ACHN (cell line): Measurements from ENCODE around the gene PYM1.
"Not testable (repeated sequence)": the region's sequence is repeated elsewhere in the genome, so short reads cannot be mapped to it uniquely, and the experiment has no call there.

Experiments
- DNase-seq: peaks from one replicate; pipeline ENCODE4 v3.0.0-alpha.2; 2015
- in situ Hi-C: cut with HindIII; loops from 2 replicates; pipeline ENCODE4 v1.10.0; 2017; ENCODE audit warnings: low sequenced_read_pairs, low pct_ligation_motif_present, low pct_unique_long_range_greater_than_20kb

Gene PYM1

DNA sequence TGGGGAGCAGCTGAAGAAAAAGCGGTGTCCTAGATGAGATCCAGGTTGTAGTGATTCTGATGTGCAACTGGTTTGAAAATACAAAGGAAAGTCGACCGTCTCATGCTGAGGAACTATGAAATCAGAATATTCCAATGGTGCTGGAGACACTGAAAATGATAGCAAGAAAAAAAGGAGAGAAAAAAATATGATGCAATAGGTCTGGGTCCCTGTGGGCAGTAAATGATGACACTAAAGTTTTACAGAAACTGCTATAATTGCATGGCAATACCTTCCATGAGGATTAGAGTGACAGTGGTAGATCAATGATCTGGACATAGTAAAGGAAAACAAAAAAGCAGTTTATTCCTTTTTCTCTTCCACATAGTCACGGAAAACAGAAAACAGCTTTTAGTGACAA is 2.3 kb downstream of the PYM1 start:
- no peak for DNase-seq
- in situ Hi-C loops: no loop called here

DNA sequence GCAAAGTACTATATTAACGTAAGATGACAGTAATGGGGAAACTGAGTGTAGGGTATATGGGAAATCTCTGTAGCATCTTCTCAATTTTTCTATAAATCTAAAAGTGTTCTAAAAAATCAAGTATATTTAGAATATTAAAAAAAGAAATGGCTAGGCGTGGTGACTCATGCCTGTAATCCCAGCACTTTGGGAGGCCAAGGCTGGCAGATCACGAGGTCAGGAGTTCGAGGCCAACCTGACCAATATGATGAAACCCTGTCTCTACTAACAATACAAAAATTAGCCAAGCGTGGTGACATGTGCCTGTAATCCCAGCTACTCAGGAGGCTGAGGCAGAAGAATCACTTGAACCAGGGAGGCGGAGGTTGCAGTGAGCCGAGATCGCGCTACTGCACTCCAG is 4.0 kb downstream of the PYM1 start:
- in situ Hi-C loops, DNase-seq: not testable (repeated sequence)

DNA sequence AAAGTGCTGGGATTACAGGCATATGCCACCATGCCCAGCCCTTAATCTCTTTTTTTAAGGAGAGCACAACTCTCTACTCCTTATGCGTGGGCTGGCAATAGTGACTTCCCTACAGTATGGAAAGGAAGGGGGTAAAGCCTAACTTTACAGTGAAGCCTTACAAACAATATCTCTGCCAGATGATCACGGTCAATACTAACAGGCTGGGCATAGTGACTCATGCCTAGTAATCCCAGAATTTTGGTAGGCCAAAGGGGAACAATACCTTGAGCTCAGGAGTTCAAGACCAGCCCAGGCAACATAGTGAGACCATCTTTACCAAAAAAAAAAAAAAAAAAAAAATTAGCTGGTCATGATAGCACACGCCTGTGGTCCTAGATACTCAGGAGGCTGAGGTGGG is 5.6 kb downstream of the PYM1 start:
- in situ Hi-C loops: no loop called here
- no peak for DNase-seq

DNA sequence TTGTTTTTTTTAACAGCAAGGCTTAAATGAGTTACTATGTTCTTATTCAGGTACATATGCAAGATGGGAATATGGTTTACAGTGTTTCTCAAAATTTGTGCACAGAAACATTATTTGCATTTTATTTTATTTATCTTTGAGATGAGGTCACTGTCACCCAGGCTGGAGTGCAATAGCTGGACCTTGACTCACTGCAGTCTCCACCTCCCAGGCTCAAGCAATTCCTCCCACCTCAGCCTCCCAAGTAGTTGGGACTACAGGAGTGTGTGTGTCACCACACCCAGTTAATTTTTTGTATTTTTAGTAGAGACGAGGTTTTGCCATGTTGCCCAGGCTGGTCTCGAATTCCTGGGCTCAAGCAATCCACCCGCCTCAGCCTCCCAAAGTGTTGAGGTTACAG is 8.7 kb downstream of the PYM1 start:
- peak; percentile 32 for DNase-seq
- in situ Hi-C loops: loop anchor here (5.0 kb wide), 1 partner anchor 37 kb away; no protein-coding TSS in a partner anchor

DNA sequence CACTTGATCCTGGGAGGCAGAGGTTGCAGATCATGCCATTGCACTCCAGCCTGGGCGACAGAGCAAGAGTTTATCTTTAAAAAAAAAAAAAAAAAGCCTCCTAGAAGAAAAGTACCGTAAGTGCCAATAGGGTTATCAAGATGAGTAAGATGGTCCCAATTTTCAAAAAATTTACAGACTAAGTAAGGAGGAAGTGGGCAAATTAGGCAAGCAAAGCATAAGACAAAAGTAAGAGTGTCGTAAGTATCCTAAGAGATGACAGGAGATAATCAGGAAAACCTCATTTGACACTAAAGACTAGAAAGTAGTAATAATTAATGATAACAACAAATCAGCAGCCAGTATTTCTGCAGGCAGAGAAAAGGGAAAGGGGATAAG is 12.2 kb downstream of the PYM1 start:
- no peak for DNase-seq
- in situ Hi-C loops: loop anchor here (5.0 kb wide), 1 partner anchor 33 kb away; no protein-coding TSS in a partner anchor

DNA sequence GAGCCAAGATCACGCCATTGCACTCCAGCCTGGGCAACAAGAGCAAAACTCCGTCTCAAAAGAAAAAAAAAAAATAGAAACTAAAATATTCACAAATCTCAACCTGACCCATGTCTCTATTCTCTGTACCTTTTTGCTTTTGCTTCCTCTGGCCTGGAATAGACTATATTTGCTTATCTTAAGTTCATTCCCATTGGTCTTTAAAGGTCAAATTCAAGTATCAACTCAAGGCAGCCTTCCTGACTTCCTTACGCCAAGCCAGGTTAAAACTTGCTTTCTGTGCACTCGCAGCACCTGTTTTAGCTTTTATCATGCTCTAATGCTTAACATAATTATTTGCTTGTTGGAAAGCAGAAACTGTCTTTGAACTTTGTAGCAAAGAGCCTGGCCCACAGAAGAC is 14.8 kb downstream of the PYM1 start:
- no peak for DNase-seq
- in situ Hi-C loops: no loop called here

DNA sequence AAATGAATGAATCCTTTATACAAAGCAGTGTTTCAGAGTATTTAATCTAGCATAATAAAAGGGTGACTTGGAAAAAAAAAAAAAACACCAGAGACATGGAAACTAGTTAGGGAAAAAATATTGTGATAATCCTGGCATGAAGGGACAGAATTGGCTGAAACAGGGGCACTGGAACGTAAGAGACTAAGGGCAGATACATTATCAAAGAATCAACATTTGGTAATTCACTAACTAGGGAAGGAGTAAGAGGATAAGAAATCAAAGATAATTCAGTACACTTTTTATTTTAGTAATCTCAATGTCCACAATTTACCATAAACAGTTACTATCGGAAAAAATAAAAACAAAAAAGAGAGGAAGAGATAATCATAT is 18.2 kb downstream of the PYM1 start:
- in situ Hi-C loops: no loop called here
- DNase-seq: no peak

DNA sequence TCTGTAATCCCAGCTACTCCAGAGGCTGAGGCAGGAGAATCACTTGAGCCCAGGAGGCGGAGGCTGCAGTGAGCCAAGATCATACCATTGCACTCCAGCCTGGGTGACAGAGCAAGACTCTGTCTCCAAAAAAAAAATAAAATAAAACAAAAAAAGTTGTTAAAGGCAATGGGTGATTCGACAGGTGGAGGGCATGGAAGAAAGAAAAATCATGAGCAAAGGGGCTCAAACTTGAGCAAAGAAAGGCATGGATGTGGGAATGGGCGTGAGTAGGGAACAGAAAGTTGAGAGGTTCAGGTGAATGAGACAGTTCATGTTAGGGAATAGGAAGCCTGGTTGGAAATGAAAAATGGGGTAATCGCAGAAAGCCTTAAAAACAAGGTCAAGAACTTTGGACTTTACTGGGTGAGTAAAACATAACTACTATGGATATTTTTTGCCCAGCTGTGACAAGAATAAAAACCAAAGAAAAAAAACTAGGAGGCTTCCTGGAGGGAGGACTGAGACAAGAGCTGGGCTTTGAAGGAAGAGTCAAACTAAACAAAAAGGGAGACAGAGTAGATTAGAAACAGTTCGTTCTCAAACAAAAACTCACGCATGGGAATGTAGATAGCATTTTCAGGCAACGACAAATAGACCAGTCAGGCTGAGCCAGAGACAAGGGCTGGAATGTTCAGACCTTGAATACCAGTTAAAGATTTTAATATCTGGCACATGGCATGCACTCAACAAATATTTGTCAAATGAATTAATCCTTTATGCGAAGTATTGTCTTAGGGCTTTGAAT is 18.8 kb downstream of the PYM1 start:
- in situ Hi-C loops: no loop called here
- DNase-seq: no peak

DNA sequence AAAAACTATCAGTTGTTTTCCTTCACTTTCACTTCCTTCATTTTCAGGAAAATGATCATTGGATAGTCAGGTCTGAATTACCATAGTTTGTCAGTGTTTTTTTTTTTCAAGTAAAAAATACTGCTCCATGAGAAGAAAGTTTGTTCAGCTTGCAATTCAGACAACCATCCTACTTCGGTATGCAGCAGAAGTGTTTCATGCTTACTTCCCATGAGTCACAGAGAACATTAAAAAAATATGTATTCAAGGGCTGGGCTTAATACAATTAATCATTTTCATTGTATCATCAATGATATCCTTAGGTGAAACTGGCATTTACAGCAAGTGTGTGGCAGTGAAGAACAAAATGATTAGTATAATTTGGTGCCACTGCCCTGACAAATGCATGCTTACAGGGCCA is 21.6 kb downstream of the PYM1 start:
- DNase-seq: no peak
- in situ Hi-C loops: no loop called here

DNA sequence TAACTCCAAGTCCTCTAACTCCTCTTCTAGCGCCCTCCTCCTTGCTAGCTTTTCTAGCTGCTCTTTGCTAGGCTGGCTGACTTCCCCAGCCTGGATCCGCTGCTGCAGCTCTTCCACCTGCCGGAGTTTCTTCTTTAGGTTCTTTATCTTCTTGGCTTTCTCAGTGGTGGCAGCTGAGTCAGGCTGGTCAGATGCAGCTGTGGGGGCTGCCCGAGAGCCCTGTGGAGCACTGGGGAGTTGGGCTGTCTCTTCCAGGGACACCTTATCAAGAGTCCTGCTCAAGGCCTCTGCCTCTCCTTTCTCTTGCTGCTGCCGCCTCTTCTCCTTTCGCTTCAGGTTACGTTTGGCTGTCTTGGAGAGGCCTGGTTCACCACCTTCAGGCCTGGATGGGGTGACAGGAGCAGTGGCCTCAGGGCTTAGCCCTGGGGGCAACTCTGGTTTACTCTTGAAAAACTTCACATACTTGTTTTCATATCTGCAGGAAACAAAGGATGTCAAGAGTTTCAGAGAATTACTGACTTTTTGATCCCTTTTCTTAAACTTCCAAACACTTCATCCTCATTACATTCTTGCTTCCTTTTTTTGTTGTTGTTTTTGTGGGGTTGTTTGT is 25.7 kb downstream of the PYM1 start:
- no peak for DNase-seq
- in situ Hi-C loops: no loop called here

DNA sequence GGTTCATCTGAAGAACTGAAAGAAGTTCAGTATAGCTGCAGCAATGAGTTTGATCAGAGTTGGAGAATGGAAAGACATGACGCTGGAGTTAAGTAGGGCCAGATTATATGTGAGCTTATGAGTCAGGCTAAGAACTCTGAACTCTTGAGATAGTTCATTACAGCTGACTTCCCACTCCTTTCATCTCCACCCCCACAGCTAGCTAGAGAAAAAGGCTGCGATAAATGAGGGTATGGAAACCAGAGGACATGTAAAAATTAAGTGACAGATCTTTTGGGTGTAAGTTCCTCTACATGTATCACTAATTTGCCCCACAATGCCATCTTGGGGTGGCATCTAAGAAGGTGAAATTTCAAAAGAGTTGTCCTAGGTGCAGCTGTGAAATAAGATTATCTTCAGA is 28.6 kb downstream of the PYM1 start:
- in situ Hi-C loops: no loop called here
- DNase-seq: no peak

DNA sequence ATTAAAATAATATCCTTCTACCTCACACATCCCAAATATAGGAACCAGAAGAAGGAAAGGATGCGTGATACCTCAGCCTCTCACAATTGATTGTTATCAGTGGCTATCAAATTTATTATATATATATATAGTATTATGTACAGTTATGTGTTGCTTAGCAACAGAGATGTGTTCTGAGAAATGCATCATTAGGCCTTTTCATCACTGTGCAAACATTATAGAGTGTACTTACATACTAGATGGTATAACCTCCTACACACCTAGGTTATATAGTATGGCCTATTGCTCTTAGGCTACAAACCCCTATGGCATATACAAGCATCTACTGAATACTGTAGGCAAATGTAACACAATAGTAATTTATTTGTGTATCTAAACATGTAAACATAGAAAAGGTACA is 34.0 kb downstream of the PYM1 start:
- no peak for DNase-seq
- in situ Hi-C loops: no loop called here

DNA sequence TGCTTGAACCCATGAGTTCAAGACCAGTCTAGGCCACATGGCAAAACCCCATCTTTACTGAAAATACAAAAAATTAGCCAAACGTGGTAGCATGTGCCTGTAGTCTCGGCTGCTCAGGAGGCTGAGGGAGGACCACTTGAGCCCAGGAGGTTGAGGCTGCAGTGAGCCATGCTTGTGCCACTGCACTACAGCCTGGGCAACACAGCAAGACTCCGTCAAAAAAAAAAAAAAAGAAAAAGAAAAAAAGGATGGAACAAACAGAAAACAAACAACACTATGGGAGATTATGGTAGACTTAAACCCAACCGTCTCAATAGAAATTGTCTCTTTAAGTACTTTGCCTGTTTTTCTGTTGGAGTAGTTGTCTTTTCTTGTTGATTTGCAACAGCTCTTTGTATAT is 36.4 kb downstream of the PYM1 start:
- in situ Hi-C loops: no loop called here
- no peak for DNase-seq

DNA sequence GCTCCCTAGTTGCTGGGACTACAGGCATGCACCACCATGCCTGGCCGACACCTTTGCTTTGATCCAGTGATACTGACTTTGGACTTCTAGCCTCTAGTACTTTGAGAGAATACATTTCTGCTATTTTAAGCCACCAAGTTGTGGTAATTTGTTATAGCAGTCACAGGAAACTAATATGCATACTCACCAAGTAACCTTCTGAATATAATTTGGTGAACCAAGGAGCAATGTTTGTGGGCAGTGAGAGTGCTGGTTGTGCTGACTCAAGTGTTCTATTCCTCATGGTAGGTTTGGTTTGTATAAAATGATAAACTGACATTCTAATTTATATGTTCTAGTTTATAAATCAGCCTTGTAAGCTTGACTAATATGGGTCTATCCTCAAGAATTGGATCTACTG is 42.6 kb downstream of the PYM1 start:
- in situ Hi-C loops: no loop called here
- DNase-seq: no peak

DNA sequence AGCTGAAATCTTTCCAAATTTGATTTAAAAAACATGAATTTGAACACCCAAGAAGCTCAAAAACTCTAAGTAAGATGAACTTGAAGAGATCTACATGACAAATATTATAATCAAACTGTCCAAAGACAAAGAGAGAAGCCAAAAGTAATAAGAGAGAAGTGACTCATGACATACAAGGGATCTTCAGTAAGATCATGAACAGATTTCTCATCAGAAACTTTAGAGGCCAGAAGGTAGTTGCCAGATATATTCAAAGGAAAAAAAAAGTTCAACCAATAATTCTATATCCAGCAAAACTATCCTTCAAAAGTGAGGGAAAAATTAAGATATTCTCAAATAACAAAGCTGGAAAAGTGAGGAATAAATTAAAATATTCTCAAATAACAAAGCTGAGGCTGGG is 49.9 kb downstream of the PYM1 start:
- in situ Hi-C loops: no loop called here
- DNase-seq: no peak

DNA sequence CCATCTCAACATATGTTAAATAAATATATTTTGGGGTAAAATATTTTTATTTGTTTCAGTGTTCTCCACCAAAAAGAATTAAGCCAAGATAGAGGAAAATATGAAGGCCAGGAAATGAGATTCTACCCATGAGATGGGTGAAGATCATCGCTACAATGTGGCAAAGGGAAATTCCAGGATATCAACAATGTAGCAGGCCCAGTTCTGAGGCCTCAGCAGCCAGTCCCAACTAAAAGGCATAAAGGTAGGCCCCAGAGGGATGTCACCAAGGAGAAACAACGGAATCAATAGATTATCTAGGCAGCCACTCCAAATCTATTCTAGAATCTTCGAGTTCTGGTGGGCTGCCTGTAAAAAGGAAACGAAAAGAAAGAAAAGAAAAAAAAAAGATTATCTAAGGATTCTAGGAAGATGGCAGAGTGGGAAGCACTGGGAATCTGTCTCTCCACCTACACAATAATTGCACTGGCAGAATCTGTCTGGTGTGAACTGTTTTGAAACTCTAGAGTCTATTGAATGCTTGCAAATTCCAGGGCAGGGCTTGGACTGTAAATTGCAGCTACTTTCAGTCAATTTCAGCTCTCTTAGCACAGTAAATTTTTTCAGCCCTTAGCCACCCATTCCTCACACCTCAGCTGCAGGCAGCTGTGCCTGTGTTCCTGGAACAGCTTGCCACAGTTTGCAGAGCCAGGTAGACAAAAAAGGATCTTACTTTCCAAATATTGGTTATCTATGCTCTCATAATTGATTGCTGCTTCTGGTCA is 51.8 kb downstream of the PYM1 start:
- in situ Hi-C loops: no loop called here

DNA sequence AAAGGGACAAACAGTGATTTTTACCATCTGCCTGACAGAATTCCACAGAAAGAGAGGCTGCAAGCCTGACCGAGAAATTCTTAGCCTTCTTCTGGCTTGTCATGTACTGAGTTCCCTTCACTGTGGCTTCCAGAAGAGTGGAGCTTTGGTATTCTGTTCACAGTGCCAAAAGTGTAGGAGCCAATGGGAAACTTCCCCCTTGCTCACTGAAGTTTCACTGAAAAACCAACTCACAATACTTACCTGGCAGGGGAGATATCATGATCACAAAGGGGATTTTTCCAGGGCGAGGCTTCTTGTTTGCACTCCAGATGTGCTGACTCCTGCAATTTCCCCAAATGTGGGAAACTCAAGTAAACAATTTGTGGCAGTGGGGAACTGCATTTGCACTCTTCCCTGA is 53.3 kb downstream of the PYM1 start:
- no peak for DNase-seq
- in situ Hi-C loops: no loop called here

More for the DNA sequence above, 51.8 kb downstream of the PYM1 start:
- no peak for DNase-seq

DNA sequence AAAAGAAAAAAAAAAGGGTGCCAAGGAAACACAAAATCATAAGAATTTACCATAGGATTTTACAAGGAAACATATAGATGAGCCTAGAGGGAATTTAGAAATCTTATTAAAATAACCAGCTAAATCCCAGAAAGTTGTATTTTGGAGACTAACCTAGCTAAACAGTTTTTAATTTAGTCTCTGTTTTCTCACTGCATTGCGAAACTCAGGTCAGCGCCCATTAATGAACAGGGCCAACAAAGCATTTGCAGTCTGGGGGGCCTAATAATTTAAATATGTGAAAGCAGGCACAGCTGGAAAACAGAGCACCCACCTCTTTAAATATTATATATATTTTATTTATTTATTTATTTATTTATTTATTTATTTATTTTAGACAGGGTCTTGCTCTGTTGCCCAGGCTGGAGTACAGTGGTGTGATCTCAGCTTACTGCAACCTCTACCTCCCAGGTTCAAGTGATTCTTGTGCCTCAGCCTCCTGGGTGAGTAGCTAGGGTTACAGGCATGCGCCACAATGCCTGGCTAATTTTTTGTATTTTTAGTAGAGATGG is 61.2 kb downstream of the PYM1 start:
- in situ Hi-C loops, DNase-seq: not testable (repeated sequence)

DNA sequence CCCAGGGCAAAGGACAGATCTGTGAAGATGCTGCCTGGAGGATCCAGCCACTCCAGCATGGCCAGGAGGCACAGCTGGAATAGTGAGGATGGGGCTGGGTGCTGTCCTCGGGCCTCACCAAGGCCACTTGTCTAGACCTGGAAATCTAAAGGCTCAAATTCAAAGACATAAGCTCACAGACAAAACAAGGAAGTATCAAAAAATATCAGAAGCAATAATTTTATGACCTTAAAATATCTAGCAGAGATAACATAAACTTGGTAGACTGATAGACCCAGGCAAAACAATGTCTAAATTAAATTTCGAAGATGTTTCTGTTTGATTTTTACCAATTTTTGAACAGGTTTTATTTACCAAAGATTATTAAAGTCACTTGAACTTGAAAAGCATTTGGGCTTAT is 62.4 kb downstream of the PYM1 start:
- in situ Hi-C loops: no loop called here
- no peak for DNase-seq
